Measurements from ENCODE around the gene TDRD9.
"Not testable (repeated sequence)": the region's sequence is repeated elsewhere in the genome, so short reads cannot be mapped to it uniquely, and the experiment has no call there.

TDRD9 gene

GRCh38 chr14:103928011-103928890 lies at the start of gene TDRD9:
Gene TDRD9, plus strand, starts transcription at chr14:103928456. Its CDS starts 54 bp downstream, at chr14:103928510.
- no peak for DNase-seq

- no peak for DNase-seq
These were observed 49.1 kb upstream of the TDRD9 start for GRCh38 chr14:103879118-103879569.

- DNase-seq: no peak
These were observed 48.5 kb upstream of the TDRD9 start for GRCh38 chr14:103879570-103880347.

GRCh38 chr14:103880348-103881267 lies 47.6 kb upstream of the TDRD9 start:
- peak; percentile 4 for DNase-seq

GRCh38 chr14:103881268-103882201 lies 46.7 kb upstream of the TDRD9 start:
- DNase-seq: no peak

- no peak for DNase-seq
These were observed 45.6 kb upstream of the TDRD9 start for GRCh38 chr14:103882503-103883262.

- no peak for DNase-seq
These were observed 45.1 kb upstream of the TDRD9 start for GRCh38 chr14:103883263-103883523.

GRCh38 chr14:103884854-103885253 lies 43.4 kb upstream of the TDRD9 start:
- no peak for DNase-seq

- DNase-seq: no peak
These were observed 42.7 kb upstream of the TDRD9 start for GRCh38 chr14:103885509-103885932.

- no peak for DNase-seq
These were observed 41.7 kb upstream of the TDRD9 start for GRCh38 chr14:103886304-103887169.

GRCh38 chr14:103887170-103887501 lies 41.1 kb upstream of the TDRD9 start:
- no peak for DNase-seq

- no peak for DNase-seq
These were observed 40.6 kb upstream of the TDRD9 start for GRCh38 chr14:103887557-103888115.

GRCh38 chr14:103889002-103889312 lies 39.3 kb upstream of the TDRD9 start:
- DNase-seq: not testable (repeated sequence)

- no peak for DNase-seq
These were observed 38.8 kb upstream of the TDRD9 start for GRCh38 chr14:103889313-103890051.

- no peak for DNase-seq
These were observed 38.2 kb upstream of the TDRD9 start for GRCh38 chr14:103890052-103890371.

GRCh38 chr14:103890821-103891666 lies 37.2 kb upstream of the TDRD9 start:
- no peak for DNase-seq

GRCh38 chr14:103891667-103892215 lies 36.5 kb upstream of the TDRD9 start:
- DNase-seq: no peak

GRCh38 chr14:103892247-103892646 lies 36.0 kb upstream of the TDRD9 start:
- no peak for DNase-seq

Data from CD4-positive, alpha-beta T cell treated with Interleukin-4 for 4 hours (primary cell).